Right ventricle myocardium superior (tissue), 1 donor: Measurements from ENCODE around the gene KIF21B. TPM values are rescaled to one million over a fixed set of nuclear protein-coding genes. Genes with fewer than 3 reads are reported as not detected.

Experiments used
- ATAC-seq: fragments of 200-7000 bp; cut with Tn5 transposase; one replicate; pipeline ENCODE4 v1.9.1; 2020; ENCODE audit warnings: mild to moderate bottlenecking; ENCODE audit not compliant: poor library complexity
- DNase-seq: peaks from one replicate; pipeline ENCODE4 v3.0.0-alpha.2; 2020
- intact Hi-C: fragments of 100-400 bp; cut with DNase I; formaldehyde crosslinking; loops from one replicate; pipeline ENCODE4 v1.11.2; 2022
- total RNA-seq: library from RNA; stranded (reverse); fragmentation: NEBNext Ultra II Directional; extraction: Animal tissue kit (Norgen Biotek cat#: 25700); gene quantifications from one replicate; pipeline ENCODE4 v1.2.1, GENCODE V29; 2021
- donor health status: DM: no; HTN: yes; CAD: no; lungs with severe emphysema.

KIF21B gene
- total RNA-seq, 1 donor from 2014 or later: 0.24 TPM

DNA sequence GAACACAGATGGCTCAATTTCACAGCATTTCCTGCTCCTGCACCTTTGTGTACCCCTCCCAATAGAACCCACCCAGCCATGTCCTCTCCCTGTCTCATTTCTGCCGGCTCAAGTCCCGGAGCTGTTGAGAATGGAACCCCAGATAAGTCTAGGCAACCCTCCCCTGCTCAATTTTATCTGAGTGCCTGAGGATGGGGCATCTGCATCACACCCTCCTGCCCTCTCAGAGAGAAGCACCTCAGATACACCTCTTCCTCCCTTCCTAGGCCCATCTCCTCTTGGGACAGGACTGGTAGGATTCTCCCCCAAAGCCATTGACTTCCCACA, 1.1 kb downstream of the KIF21B start:
- ATAC-seq (no peak), DNase-seq (no peak)
- intact Hi-C loops: no loop called here

GRCh38 chr1:201021630-201022492, 1.7 kb downstream of the KIF21B start:
- DNase-seq: no peak
- no peak for ATAC-seq
- intact Hi-C loops: no loop called here

DNA sequence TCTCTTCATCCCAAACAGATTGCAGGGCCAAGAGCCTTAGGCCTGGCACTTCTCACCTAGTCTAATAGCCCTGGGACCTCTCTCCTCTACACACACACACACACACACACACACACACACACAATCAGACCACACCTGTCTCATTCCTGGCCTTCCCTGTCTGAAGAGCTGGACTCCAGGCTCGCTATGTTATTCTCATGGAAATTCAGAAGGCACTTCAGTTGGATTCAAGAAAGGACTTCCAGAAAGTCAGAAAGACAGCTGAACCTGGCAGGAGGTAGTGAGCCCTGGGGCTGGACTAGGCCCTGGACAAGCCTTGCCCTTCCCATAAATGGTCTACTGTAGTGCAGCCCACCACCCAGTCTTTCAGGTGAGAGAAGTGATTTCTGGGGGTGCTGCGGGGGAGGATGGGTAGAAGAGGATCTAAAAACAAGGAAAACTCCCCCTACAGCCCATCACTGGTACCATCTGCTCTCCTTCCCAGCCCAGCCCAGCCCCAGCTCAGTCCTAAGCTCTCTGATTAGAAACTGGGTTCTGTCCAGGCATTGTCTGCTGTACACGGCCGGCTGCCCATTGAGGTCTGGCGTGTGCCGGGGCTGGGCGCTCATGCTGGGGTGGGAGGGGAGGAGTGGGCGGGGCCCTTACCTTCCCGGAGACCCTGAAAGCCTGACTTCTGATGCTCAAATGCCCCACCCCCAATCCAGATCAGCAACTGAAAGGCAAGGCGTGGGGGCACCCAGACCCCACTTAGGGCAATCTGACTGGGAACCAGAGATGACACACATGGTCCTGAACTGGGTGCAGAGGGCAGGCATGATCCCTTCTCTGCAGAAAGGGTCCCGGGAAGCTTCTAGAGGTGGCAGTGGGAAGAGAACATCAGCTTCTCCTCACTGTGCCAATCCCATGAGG, 2.5 kb downstream of the KIF21B start:
- DNase-seq: no peak
- ATAC-seq: no peak
- intact Hi-C loops: no loop called here

GRCh38 chr1:201020040-201020591, 3.4 kb downstream of the KIF21B start:
- DNase-seq: no peak
- intact Hi-C loops: no loop called here
- ATAC-seq: no peak

- intact Hi-C loops: no loop called here
- DNase-seq (peak; percentile 82), ATAC-seq (peak; percentile 38)
These were observed 4.1 kb downstream of the KIF21B start for GRCh38 chr1:201019321-201019977.

DNA sequence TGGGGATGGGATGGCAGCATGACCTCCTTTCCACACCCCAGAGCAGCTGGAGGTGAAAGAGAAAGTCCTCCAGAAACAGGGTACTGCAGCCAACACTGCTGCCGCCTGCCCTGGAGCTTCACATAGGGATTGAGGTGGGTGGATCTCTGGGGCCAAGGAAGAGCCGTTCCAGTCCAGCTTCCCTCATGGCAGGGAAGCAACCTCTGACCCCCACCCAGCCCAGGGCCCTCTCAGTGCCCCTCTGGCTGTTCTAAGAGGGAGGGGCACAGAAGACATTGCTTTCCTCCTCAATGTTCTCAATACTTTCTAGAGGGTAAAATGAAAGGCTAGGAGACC, 5.7 kb downstream of the KIF21B start:
- no peak for DNase-seq
- no peak for ATAC-seq
- intact Hi-C loops: no loop called here

- DNase-seq: no peak
- intact Hi-C loops: no loop called here
These were observed 6.3 kb downstream of the KIF21B start for GRCh38 chr1:201016943-201017827.

GRCh38 chr1:201016211-201016651, 7.3 kb downstream of the KIF21B start:
- intact Hi-C loops: no loop called here
- ATAC-seq: no peak
- no peak for DNase-seq

More at GRCh38 chr1:201016943-201017827, 6.3 kb downstream of the KIF21B start:
- ATAC-seq: no peak

DNA sequence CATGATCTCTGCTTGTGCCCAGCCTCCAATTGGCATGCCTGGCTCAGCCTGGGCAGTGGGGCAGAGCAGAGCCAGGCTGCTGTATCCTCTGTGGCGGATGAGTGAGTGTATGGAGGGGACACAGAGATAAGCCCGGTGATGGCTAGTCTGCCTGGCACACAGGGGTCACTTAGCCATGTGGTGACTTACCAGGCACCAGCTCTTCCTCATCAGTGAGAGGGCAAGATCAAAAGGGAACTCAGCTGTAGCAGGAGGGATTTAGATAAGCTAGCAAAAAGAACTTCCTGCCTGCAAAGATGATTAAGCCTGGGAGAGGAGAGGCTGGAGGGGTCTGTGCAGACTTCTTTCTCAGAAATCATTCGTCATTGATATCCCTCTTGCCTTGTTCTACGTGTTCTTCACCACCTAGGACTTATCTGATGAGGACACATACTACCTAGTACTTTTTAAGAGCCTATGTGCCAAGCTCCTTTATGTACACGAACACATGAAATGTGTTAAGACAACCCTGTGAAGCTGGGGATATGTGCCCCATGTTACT, 7.9 kb downstream of the KIF21B start:
- ATAC-seq: no peak
- DNase-seq: no peak
- intact Hi-C loops: no loop called here

GRCh38 chr1:201014816-201015200, 8.7 kb downstream of the KIF21B start:
- intact Hi-C loops: no loop called here
- DNase-seq: no peak
- no peak for ATAC-seq

- intact Hi-C loops: no loop called here
- ATAC-seq: no peak
- DNase-seq: no peak
These were observed 9.3 kb downstream of the KIF21B start for GRCh38 chr1:201013991-201014815.

- intact Hi-C loops: no loop called here
- ATAC-seq (no peak), DNase-seq (no peak)
These were observed 10.5 kb downstream of the KIF21B start for GRCh38 chr1:201013031-201013485.

GRCh38 chr1:201011616-201012015, 11.9 kb downstream of the KIF21B start:
- DNase-seq (no peak), ATAC-seq (no peak)
- intact Hi-C loops: no loop called here

DNA sequence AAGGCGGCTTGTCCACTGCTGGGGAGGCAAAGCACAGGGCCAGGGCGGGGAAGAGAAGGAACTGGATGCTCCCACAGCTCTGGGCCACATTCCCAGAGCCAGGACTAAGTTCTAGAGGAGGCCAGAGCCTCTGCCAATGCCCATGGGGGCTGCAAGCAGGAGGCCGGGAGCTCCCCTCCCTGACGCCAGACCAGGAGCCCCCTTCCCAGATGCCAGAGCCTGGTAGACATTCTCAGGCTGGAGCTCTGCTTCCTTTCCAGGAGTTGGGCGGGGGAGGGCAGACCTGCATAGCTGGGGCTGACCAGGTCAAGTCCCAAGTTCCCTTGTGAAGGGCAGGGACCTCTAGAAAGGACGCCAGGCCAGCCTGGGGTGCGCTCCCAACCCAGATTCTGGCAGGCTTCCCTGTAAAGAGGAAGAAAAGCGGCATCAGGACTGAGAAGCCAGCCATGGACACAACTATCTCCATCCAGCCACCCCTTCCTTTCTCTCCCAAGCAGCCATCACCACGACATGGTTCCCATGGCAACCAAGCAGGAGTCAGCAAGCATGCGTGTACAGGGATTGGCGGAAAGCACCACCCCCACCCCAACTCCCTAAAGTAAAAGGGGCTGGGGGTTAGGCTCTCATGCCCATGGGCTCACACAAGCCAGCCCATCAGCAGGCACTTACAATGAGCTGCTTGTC, 13.4 kb downstream of the KIF21B start:
- ATAC-seq (no peak), DNase-seq (no peak)
- intact Hi-C loops: no loop called here

DNA sequence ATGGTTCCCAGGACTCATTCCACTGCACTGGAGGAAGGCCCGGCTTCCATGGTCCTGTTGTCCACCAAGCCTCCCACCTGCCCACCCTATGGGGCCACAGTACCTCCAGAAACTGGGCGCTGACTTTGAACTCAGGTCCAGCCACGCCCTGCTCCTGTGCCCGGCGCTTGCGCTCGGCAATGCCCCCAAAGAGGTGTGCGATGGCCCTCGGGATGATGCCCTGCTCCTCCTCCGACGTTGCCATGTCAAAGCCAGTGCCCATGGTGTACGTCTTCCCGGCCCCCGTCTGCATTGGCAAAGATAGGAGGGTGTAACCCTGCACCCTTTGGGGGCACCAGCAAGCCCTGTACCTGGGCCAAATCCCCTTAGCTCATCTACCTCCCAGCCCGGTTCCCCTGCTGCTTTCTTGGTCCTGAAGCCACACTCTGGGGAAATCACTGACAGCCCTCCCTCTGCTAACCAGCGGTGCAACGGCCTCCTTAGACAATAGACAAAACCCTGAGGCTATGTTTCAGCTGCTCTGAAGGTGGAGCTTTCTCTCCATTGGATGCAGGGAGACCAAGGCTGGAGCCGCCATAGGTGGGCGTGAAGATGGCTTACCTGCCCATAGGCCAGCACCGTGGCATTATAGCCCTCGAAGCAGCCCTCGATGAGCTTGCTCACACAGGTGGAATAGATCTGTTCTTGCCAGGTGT, 14.7 kb downstream of the KIF21B start:
- DNase-seq (no peak), ATAC-seq (no peak)
- intact Hi-C loops: no loop called here

DNA sequence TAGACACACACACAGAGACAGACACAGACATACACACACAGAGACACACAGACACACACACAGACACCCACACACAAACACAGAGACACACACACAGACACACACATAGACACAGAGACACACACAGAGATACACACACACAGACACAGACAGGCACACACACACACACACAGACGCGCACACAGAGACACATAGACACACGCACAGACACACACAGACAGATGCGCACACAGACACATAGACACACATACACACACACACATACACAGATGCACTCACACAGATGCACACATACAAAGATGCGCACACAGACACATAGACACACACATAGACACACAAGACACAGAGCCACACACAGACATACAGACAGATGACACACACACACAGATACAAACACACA, 16.0 kb downstream of the KIF21B start:
- ATAC-seq (no peak), DNase-seq (no peak)
- intact Hi-C loops: no loop called here
